ENCODE measurements around the gene TMPRSS6.
"Not testable (repeated sequence)": the region's sequence is repeated elsewhere in the genome, so short reads cannot be mapped to it uniquely, and the experiment has no call there.

TMPRSS6 gene

GRCh38 chr22:37084385-37084784, 25.1 kb downstream of the TMPRSS6 start:
- no peak for DNase-seq

DNA sequence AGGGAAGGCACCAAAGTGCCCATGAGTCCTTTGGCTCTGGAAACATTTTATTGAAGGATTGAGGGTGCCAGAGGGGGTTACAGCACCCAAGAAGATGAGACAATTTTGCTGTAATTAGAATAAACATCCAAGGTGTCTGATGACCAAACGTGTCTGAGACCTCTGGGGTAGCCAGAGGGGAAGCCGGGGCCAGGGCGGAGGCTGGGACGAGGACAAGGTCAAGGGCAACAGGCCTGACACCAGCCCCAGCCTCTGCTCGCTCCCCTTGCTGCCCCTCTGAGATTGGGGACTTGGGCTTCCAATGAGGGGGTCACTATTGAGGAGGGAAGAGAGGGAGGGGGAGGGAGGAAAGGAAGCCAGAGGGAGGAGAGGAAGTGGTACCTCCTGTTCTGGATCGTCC, 25.6 kb downstream of the TMPRSS6 start:
- no peak for DNase-seq

- DNase-seq: no peak
These were observed 27.2 kb downstream of the TMPRSS6 start for GRCh38 chr22:37082251-37082873.

GRCh38 chr22:37080838-37081237, 28.7 kb downstream of the TMPRSS6 start:
- DNase-seq: no peak

DNA sequence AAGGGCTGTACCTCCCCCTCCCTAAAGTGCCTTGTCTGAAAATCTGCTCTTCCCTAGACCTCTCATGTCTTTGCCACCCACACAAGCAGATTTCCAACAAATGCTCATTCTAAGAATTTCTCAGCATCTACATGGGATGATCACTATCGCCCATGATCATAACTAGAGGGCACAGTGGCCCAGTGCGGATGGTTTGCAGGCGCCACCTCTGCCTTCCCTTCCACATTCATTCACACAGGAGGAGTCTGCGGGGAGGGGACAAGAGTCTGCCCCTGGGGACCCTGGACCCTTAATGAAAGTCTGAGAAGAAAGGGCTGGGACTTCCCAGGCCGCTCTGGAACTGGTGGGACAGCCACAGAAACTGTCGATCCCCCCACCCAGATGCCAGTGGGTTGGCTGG, 29.1 kb downstream of the TMPRSS6 start:
- no peak for DNase-seq

DNA sequence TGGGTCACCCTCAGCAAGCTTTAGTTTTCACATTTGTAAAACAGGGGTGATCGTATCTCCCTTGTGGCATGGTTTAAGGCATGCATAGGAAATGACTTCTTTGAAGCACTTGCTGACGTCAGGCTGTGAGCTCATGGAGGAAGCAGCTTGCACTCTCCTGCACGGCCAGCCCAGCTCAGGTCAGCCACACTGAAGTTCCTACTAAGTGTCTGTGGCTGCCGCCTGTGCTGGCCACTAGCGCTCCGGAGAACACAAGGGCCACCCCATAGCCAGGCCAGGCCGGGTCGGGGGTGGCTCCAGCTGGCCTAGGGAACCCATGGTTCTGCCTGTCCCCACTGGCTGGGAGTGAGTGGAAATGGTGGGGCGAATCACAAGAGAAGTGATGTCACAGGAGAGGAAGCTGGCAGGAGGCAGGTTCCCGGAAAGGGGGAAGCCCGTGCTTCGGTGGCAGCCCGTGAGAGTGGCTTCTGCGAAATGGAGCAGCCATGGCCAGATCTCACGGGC, 29.8 kb downstream of the TMPRSS6 start:
- DNase-seq: no peak

GRCh38 chr22:37079158-37079557, 30.4 kb downstream of the TMPRSS6 start:
- DNase-seq: no peak

GRCh38 chr22:37077802-37078448, 31.6 kb downstream of the TMPRSS6 start:
- no peak for DNase-seq

GRCh38 chr22:37075822-37076433, 33.6 kb downstream of the TMPRSS6 start:
- DNase-seq: no peak

DNA sequence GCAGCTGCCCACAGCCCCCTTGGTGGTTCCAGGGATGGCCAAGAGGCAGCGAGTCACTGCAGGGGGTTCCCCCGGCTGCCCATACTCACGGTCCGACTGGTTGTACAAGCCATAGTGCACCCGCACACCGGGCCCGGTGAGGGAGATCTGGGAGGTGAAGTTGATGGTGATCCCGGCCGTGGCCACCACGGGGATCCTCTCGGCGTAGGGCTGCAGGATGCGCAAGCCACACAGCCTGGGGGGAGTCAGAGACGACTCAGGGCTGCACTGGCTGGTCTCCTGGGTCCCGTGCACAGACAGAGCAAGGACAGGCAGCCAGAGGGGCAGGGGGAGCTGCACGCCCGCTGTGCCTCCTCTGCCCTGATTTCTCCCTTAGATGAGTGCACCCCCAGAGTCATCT, 34.5 kb downstream of the TMPRSS6 start:
- DNase-seq: no peak

GRCh38 chr22:37074537-37074936, 35.0 kb downstream of the TMPRSS6 start:
- no peak for DNase-seq

DNA sequence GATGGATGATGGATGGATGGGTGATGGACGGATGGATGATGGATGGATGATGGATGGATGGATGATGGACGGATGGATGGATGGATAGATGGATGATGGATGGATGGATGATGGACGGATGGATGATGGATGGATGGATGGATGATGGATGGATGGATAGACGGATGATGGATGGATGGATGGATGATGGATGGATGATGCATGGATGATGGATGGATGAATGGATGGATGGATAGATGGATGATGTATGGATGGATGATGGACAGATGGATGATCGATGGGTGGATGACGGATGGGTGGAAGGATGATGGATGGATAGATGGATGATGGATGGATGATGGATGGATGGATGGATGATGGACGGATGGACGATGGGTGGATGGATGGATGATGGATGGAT, 36.8 kb downstream of the TMPRSS6 start:
- DNase-seq: no peak

- not testable (repeated sequence) for DNase-seq
These were observed 37.5 kb downstream of the TMPRSS6 start for GRCh38 chr22:37071850-37072592.

DNA sequence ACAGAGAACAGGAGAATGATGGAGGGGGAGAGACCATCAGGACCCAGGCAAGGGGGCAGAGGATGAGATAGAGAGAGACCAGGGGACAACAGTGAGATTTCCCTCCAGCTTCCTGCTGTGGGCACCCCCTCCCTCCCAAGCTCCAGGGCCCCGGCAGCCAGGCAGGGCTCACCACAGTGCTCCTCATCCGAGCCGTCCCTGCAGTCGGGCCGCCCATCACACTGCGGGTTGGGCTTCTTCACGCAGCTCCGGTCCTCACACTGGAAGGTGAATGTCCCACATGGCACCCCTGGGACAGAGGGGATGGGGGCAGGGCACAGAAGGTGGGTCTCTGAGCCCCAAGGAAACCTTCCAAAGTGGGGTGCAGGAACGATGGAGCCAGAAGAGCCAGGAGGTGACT, 38.8 kb downstream of the TMPRSS6 start:
- DNase-seq: no peak

DNA sequence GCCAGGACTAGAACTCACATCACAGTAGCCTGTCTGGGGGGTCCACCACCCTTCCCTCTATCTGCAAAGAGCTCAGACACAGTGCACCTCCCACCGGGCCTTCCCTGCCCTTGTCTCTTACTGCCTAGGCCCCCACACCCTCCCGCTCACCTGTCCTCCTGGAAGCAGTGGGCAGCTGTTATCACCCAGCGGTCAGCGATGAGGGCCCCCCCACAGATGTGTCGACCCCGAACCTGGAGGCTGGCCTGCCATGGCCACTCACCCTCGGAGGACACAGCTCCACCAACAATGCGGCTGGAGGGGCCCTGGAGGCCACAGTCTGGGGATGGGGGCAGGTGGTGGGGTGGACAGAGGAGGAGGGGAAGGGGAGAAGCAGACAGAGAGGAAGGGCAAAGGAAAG, 39.2 kb downstream of the TMPRSS6 start:
- no peak for DNase-seq

DNA sequence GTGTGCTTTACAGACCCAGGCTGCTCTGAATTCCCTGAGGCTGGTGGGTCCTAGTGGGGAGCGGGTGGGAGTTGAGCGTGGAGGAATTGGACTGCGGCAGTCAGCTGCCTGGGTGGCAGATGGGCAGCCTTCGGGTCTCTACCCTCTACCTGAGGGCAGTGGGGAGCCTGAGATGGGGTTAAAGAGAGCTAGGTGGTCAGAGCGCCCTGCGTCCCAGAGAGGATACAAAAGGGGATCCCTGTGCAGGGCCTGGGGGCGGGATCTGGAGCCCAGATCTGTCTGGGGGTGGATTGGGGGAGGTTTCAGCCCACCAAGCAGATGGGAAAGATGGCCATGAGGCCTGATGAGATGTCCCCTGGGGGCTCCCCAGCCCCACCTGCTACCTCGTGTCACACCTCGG, 39.8 kb downstream of the TMPRSS6 start:
- no peak for DNase-seq

GRCh38 chr22:37069319-37069718, 40.2 kb downstream of the TMPRSS6 start:
- no peak for DNase-seq

DNA sequence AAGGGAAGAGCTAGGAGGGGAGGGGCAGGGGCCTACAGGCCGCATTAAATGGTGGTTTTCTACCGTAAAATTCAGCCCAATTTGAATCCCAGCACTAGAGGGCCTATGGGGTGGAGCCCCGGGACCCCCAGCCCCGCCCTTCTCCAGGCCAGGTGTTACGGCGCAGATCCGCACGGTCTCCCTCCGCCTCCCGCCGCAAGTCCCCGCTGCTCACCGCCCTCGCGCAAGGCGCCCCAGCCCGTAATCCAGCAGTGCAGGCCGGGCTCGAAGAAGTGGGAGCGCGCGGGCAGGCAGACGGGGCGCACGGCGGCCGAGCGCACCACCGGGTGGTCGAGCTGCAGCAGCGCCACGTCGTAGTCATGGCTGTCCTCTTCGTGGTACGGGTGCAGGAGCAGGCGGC, 40.7 kb downstream of the TMPRSS6 start:
- DNase-seq: no peak

DNA sequence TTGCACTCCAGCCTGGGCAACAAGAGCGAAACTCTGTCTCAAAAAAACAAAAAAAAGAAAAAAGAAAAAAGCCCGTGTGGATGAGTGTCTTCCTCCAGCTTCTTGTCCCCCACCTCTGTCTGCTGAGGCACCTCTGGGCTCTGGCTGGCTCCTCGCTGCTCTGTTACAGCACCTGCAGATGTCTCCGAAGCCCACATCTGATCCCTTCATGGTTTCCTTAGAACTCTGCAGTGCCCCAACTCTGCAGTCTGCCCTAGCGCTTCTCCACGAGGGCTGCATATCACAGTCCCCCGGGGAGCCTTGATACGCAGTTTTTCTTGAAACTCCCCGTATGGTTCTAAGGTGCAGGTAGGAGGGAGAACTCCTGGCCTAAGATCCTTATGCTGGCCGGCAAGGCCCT, 42.1 kb downstream of the TMPRSS6 start:
- no peak for DNase-seq

DNA sequence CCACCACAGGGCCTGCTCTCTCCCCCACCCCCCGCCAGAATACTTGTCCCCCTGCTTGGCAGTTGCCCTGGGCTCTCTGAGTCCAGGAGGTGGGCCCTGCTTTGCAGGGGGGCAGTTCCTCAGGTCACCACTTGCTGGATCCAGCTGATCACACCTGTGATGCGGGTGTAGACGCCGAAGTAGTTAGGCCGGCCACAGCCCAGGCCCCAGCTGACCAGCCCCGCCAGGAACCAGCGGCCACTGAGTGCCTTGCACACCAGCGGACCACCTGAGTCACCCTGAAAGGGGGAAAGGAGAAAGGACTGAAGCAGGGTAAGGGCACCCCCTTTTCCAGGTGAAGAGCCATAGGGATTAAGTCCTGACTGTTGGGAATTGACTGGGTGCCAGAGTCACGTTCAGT, 43.6 kb downstream of the TMPRSS6 start:
- DNase-seq: no peak

GRCh38 chr22:37065180-37065579, 44.3 kb downstream of the TMPRSS6 start:
- DNase-seq: no peak

DNA sequence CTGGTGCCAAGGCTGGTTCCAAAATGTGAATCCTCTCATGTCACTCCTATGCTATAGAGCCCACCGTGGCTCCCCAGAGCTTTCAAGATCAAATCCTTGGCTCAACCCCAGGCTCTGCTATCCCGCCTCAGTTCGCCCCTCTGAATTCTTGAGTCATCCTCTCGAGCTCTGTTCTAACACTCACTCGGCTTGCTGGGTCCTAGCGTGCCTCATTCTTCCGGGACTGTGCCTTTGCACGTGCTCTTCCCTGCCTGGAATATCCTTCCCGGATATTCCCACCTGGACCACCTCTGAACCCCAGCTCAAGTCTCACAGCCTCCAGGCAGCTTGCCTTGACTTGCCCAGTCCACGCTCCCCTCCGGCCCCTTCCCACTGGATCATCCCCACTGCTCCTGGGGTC, 45.0 kb downstream of the TMPRSS6 start:
- no peak for DNase-seq

All from kidney glomerular epithelial cell (primary cell).